ENCODE measurements around the gene NEDD4L. TPM values are rescaled to one million over a fixed set of nuclear protein-coding genes. Genes with fewer than 3 reads are reported as not detected.
A peak's percentile ranks its signal among the peaks of the same experiment; 100 is the strongest.

NEDD4L gene
- total and polyA plus RNA-seq, 4 donors: 40.2 to 308 (median 148) TPM

- Histone ChIP-seq H3K9ac (ENCODE audit: insufficient read depth in 1 of 2, low read length in 2 of 2) (no peak overlapping the region), H3K27ac (ENCODE audit: low read depth in 1 of 2, low read length in 1 of 2) (no peak overlapping the region), H3K4me3 (no peak overlapping the region), H3K9me3 (ENCODE audit: control insufficient read depth in 4 of 4, insufficient read depth in 3 of 4, low read length in 3 of 4) (peaks cover 0 to 8% (median 0%) of the 10 kb centered on the region in 4 donors), H3K36me3 (ENCODE audit: control insufficient read depth in 4 of 4, insufficient read depth in 4 of 4, low read length in 4 of 4) (no peaks in the 10 kb centered on the region), H3K27me3 (ENCODE audit: control insufficient read depth in 3 of 3, insufficient read depth in 3 of 3, low read length in 2 of 3) (no peaks in the 10 kb centered on the region), H3K4me1 (ENCODE audit: control insufficient read depth in 5 of 5, insufficient read depth in 5 of 5, low read length in 5 of 5) (no peaks in the 10 kb centered on the region)
- ATAC-seq (ENCODE audit: insufficient read depth, low FRiP score): no peak
- peak in 2 of 3 donors; percentile 8 to 17 for DNase-seq
- TF ChIP-seq CTCF (IDR thresholded peaks at IDR 0.05; ENCODE audit: control extremely low read depth, extremely low read depth): no peak
- WGBS, 2 donors: 59 to 67% methylated on average over 8 of the region's 8 CpGs
These were observed 30.5 kb upstream of the NEDD4L start for GRCh38 chr18:58013241-58014211.

GRCh38 chr18:58015065-58015780, 28.8 kb upstream of the NEDD4L start:
- no peak for TF ChIP-seq CTCF (IDR thresholded peaks at IDR 0.05; ENCODE audit: control extremely low read depth, extremely low read depth)
- no peaks in the 10 kb centered on the region for H3K36me3 ChIP-seq (ENCODE audit: control insufficient read depth in 4 of 4, insufficient read depth in 4 of 4, low read length in 4 of 4)
- no peak overlapping the region for H3K9ac ChIP-seq (ENCODE audit: insufficient read depth in 1 of 2, low read length in 2 of 2)
- no peaks in the 10 kb centered on the region for H3K4me1 ChIP-seq (ENCODE audit: control insufficient read depth in 5 of 5, insufficient read depth in 5 of 5, low read length in 5 of 5)
- no peaks in the 10 kb centered on the region for H3K27me3 ChIP-seq (ENCODE audit: control insufficient read depth in 3 of 3, insufficient read depth in 3 of 3, low read length in 2 of 3)
- H3K4me3 ChIP-seq: no peak overlapping the region
- H3K27ac ChIP-seq (ENCODE audit: low read depth in 1 of 2, low read length in 1 of 2): no peak overlapping the region
- WGBS, 2 donors: 77 to 78% methylated on average over 13 of the region's 13 CpGs
- H3K9me3 ChIP-seq (ENCODE audit: control insufficient read depth in 4 of 4, insufficient read depth in 3 of 4, low read length in 3 of 4): peaks cover 0 to 8% (median 0%) of the 10 kb centered on the region in 4 donors
- no peak for DNase-seq
- no peak for ATAC-seq (ENCODE audit: insufficient read depth, low FRiP score)

GRCh38 chr18:58017267-58017666, 26.8 kb upstream of the NEDD4L start:
- no peak overlapping the region for H3K4me3 ChIP-seq
- H3K9ac ChIP-seq (ENCODE audit: insufficient read depth in 1 of 2, low read length in 2 of 2): no peak overlapping the region
- ATAC-seq (ENCODE audit: insufficient read depth, low FRiP score) (no peak), DNase-seq (no peak)
- H3K9me3 ChIP-seq (ENCODE audit: control insufficient read depth in 4 of 4, insufficient read depth in 3 of 4, low read length in 3 of 4): peaks cover 0 to 8% (median 0%) of the 10 kb centered on the region in 4 donors
- H3K36me3 ChIP-seq (ENCODE audit: control insufficient read depth in 4 of 4, insufficient read depth in 4 of 4, low read length in 4 of 4): no peaks in the 10 kb centered on the region
- TF ChIP-seq CTCF (IDR thresholded peaks at IDR 0.05; ENCODE audit: control extremely low read depth, extremely low read depth): no peak
- no peaks in the 10 kb centered on the region for H3K27me3 ChIP-seq (ENCODE audit: control insufficient read depth in 3 of 3, insufficient read depth in 3 of 3, low read length in 2 of 3)
- no peaks in the 10 kb centered on the region for H3K4me1 ChIP-seq (ENCODE audit: control insufficient read depth in 5 of 5, insufficient read depth in 5 of 5, low read length in 5 of 5)
- H3K27ac ChIP-seq (ENCODE audit: low read depth in 1 of 2, low read length in 1 of 2): no peak overlapping the region

Measured in lung (tissue), 12 donors.